ENCODE data around the gene SOCS1. TPM values are rescaled to one million over a fixed set of nuclear protein-coding genes. Genes with fewer than 3 reads are reported as not detected.

The SOCS1 gene
- total RNA-seq, 2 experiments from 2014 or later: 127 to 133 TPM

GRCh38 chr16:11253995-11254912, 1.8 kb downstream of the SOCS1 start:
- DNase-seq: peak; percentile 25
- Mint-ChIP-seq H3K9me3 (no peaks in the 10 kb centered on the region), H3K36me3 (ENCODE audit: low read depth) (peaks cover 55% of the 10 kb centered on the region), H3K4me3 (peak overlapping the region; percentile 92), H3K4me1 (peaks cover 55% of the 10 kb centered on the region), H3K27me3 (no peaks in the 10 kb centered on the region), H3K27ac (peak overlapping the region; percentile 90)
- POLR2A ChIA-PET: interaction anchor here (0.6 to 2.6 kb wide), 8 partner anchors 20 to 270 kb away, joined by 3 to 23 read pairs (median 4); no protein-coding TSS in a partner anchor
- CTCF ChIA-PET: interaction anchor here (0.6 to 7.2 kb wide), 25 partner anchors 8 to 305 kb away, joined by 3 to 72 read pairs (median 6); no protein-coding TSS in a partner anchor

GRCh38 chr16:11253009-11253994, 2.7 kb downstream of the SOCS1 start:
- Mint-ChIP-seq H3K27me3 (no peaks in the 10 kb centered on the region), H3K36me3 (ENCODE audit: low read depth) (peaks cover 62% of the 10 kb centered on the region), H3K27ac (peak overlapping the region; percentile 89), H3K9me3 (no peaks in the 10 kb centered on the region), H3K4me3 (peak overlapping the region; percentile 92), H3K4me1 (peaks cover 52% of the 10 kb centered on the region)
- CTCF ChIA-PET: interaction anchor here (0.6 to 7.2 kb wide), 17 partner anchors 12 to 299 kb away, joined by 3 to 72 read pairs (median 4); no protein-coding TSS in a partner anchor
- peak; percentile 54 for DNase-seq
- POLR2A ChIA-PET: interaction anchor here (0.7 to 2.1 kb wide), 3 partner anchors 28 to 162 kb away, joined by 3 to 13 read pairs (median 5); no protein-coding TSS in a partner anchor

- H3K27ac Mint-ChIP-seq: peak overlapping the region; percentile 89
- H3K4me1 Mint-ChIP-seq: peaks cover 54% of the 10 kb centered on the region
- H3K4me3 Mint-ChIP-seq: peak overlapping the region; percentile 92
- ChIA-PET POLR2A (interaction anchor here (0.6 to 2.1 kb wide), 15 partner anchors 12 to 284 kb away, joined by 3 to 13 read pairs (median 5); no protein-coding TSS in a partner anchor), CTCF (interaction anchor here (0.8 to 1.9 kb wide), 13 partner anchors 11 to 298 kb away, joined by 3 to 9 read pairs (median 3); no protein-coding TSS in a partner anchor)
- peaks cover 70% of the 10 kb centered on the region for H3K36me3 Mint-ChIP-seq (ENCODE audit: low read depth)
- H3K9me3 Mint-ChIP-seq: no peaks in the 10 kb centered on the region
- H3K27me3 Mint-ChIP-seq: no peaks in the 10 kb centered on the region
- peak; percentile 14 for DNase-seq
These were observed 3.5 kb downstream of the SOCS1 start for GRCh38 chr16:11252482-11252931.

- POLR2A ChIA-PET: interaction anchor here (0.6 to 2.1 kb wide), 18 partner anchors 11 to 283 kb away, joined by 3 to 13 read pairs (median 5); no protein-coding TSS in a partner anchor
- no peaks in the 10 kb centered on the region for H3K27me3 Mint-ChIP-seq
- H3K4me1 Mint-ChIP-seq: peaks cover 53% of the 10 kb centered on the region
- H3K4me3 Mint-ChIP-seq: peak overlapping the region; percentile 92
- no peaks in the 10 kb centered on the region for H3K9me3 Mint-ChIP-seq
- peak overlapping the region; percentile 89 for H3K27ac Mint-ChIP-seq
- H3K36me3 Mint-ChIP-seq (ENCODE audit: low read depth): peaks cover 74% of the 10 kb centered on the region
- CTCF ChIA-PET: interaction anchor here (0.6 to 1.9 kb wide), 17 partner anchors 11 to 614 kb away, joined by 3 to 9 read pairs (median 3); no protein-coding TSS in a partner anchor
- DNase-seq: peak; percentile 83
These were observed 4.2 kb downstream of the SOCS1 start for GRCh38 chr16:11251525-11252481.

- ChIA-PET CTCF (interaction anchor here (0.7 to 1.9 kb wide), 7 partner anchors 13 to 297 kb away, joined by 3 to 9 read pairs (median 4); no protein-coding TSS in a partner anchor), POLR2A (interaction anchor here (0.6 to 2.1 kb wide), 9 partner anchors 10 to 286 kb away, joined by 3 to 13 read pairs (median 7); no protein-coding TSS in a partner anchor)
- H3K9me3 Mint-ChIP-seq: no peaks in the 10 kb centered on the region
- peaks cover 78% of the 10 kb centered on the region for H3K36me3 Mint-ChIP-seq (ENCODE audit: low read depth)
- no peak for DNase-seq
- H3K4me1 Mint-ChIP-seq: peaks cover 59% of the 10 kb centered on the region
- peak overlapping the region; percentile 92 for H3K4me3 Mint-ChIP-seq
- no peaks in the 10 kb centered on the region for H3K27me3 Mint-ChIP-seq
- peak overlapping the region; percentile 89 for H3K27ac Mint-ChIP-seq
These were observed 5.0 kb downstream of the SOCS1 start for GRCh38 chr16:11250786-11251524.

- no peaks in the 10 kb centered on the region for H3K9me3 Mint-ChIP-seq
- peaks cover 77% of the 10 kb centered on the region for H3K36me3 Mint-ChIP-seq (ENCODE audit: low read depth)
- peaks cover 66% of the 10 kb centered on the region for H3K4me1 Mint-ChIP-seq
- H3K27ac Mint-ChIP-seq: peak overlapping the region; percentile 78
- H3K27me3 Mint-ChIP-seq: no peaks in the 10 kb centered on the region
- POLR2A ChIA-PET: interaction anchor here (0.7 to 2.1 kb wide), 4 partner anchors 15 to 286 kb away, joined by 3 to 11 read pairs (median 4); no protein-coding TSS in a partner anchor
- CTCF ChIA-PET: interaction anchor here (0.5 to 1.5 kb wide), 4 partner anchors 55 to 286 kb away, joined by 3 to 4 read pairs (median 3); no protein-coding TSS in a partner anchor
- peak; percentile 20 for DNase-seq
- peak overlapping the region; percentile 23 for H3K4me3 Mint-ChIP-seq
These were observed 5.8 kb downstream of the SOCS1 start for GRCh38 chr16:11250091-11250785.

GRCh38 chr16:11249233-11250061, 6.6 kb downstream of the SOCS1 start:
- Mint-ChIP-seq H3K36me3 (ENCODE audit: low read depth) (peaks cover 74% of the 10 kb centered on the region), H3K4me3 (no peak overlapping the region), H3K27me3 (no peaks in the 10 kb centered on the region), H3K4me1 (peaks cover 70% of the 10 kb centered on the region), H3K9me3 (no peaks in the 10 kb centered on the region), H3K27ac (peak overlapping the region; percentile 54)
- no peak for DNase-seq
- POLR2A ChIA-PET: interaction anchor here (0.9 to 1.0 kb wide), 2 partner anchors 14 to 149 kb away, joined by 3 read pairs; no protein-coding TSS in a partner anchor
- CTCF ChIA-PET: interaction anchor here (0.5 to 1.5 kb wide), 2 partner anchors 55 to 285 kb away, joined by 3 read pairs; no protein-coding TSS in a partner anchor

- Mint-ChIP-seq H3K36me3 (ENCODE audit: low read depth) (peaks cover 63% of the 10 kb centered on the region), H3K4me3 (no peak overlapping the region), H3K4me1 (peaks cover 70% of the 10 kb centered on the region), H3K9me3 (no peaks in the 10 kb centered on the region), H3K27me3 (no peaks in the 10 kb centered on the region), H3K27ac (peak overlapping the region; percentile 37)
- ChIA-PET CTCF (interaction anchor here (0.6 to 1.4 kb wide), 3 partner anchors 39 to 148 kb away, joined by 3 to 5 read pairs (median 4); no protein-coding TSS in a partner anchor), POLR2A (interaction anchor here (0.6 to 1.2 kb wide), 5 partner anchors 15 to 274 kb away, joined by 3 to 9 read pairs (median 3); no protein-coding TSS in a partner anchor)
- DNase-seq: no peak
These were observed 7.9 kb downstream of the SOCS1 start for GRCh38 chr16:11248133-11248532.

- Mint-ChIP-seq H3K9me3 (no peaks in the 10 kb centered on the region), H3K4me1 (peaks cover 54% of the 10 kb centered on the region), H3K4me3 (no peak overlapping the region), H3K36me3 (ENCODE audit: low read depth) (peaks cover 42% of the 10 kb centered on the region), H3K27me3 (no peaks in the 10 kb centered on the region), H3K27ac (no peak overlapping the region)
- ChIA-PET POLR2A (interaction anchor here (0.6 to 1.2 kb wide), 3 partner anchors 22 to 194 kb away, joined by 3 to 4 read pairs (median 3); no protein-coding TSS in a partner anchor), CTCF (interaction anchor here (1.2 to 2.7 kb wide), 5 partner anchors 9 to 282 kb away, joined by 3 to 15 read pairs (median 7); partner anchors contain the start of gene SOCS1)
- peak; percentile 39 for DNase-seq
These were observed 10.0 kb downstream of the SOCS1 start for GRCh38 chr16:11245988-11246387.

Measured in activated CD4-positive, alpha-beta T cell treated with anti-CD3 and anti-CD28 coated beads, Interleukin-2, amount 10 ng/mL, durations not matched to agents 7 days and 5 days (primary cell).